Endodermal cell (in vitro differentiated cells): ENCODE data around the gene CASR. TPM values are rescaled to one million over a fixed set of nuclear protein-coding genes. Genes with fewer than 3 reads are reported as not detected.

ENCODE experiments used
- DNase-seq: peaks from one replicate; pipeline ENCODE4 v3.0.0-alpha.2; 2017
- H3K27ac ChIP-seq: 2 replicates; pipeline ENCODE4 v1.5.1; 2013; ENCODE audit warnings: mild to moderate bottlenecking, low read depth, low read length, moderate library complexity
- H3K27me3 ChIP-seq: 2 replicates; pipeline ENCODE4 v1.6.1; 2013; ENCODE audit warnings: mild to moderate bottlenecking, low read length, moderate library complexity; ENCODE audit not compliant: insufficient read depth, control insufficient read depth, poor library complexity, severe bottlenecking
- H3K36me3 ChIP-seq: 2 replicates; pipeline ENCODE4 v1.7.0; 2013; ENCODE audit warnings: mild to moderate bottlenecking, low read length, moderate library complexity; ENCODE audit not compliant: control insufficient read depth, insufficient read depth
- H3K4me1 ChIP-seq: one replicate; pipeline ENCODE4 v1.7.0; 2013; ENCODE audit warnings: low read length; ENCODE audit not compliant: control insufficient read depth, insufficient read depth
- H3K4me3 ChIP-seq: 2 replicates; pipeline ENCODE4 v1.5.1; 2013; ENCODE audit warnings: mild to moderate bottlenecking, low read length, moderate library complexity
- H3K9ac ChIP-seq: 2 replicates; pipeline ENCODE4 v1.6.1; 2013; ENCODE audit warnings: mild to moderate bottlenecking, low read length, moderate library complexity; ENCODE audit not compliant: poor library complexity, severe bottlenecking; ENCODE audit errors: extremely low read depth
- H3K9me3 ChIP-seq: 2 replicates; pipeline ENCODE4 v1.6.1; 2013; ENCODE audit warnings: mild to moderate bottlenecking, low read length, moderate library complexity; ENCODE audit not compliant: control insufficient read depth
- H3K27ac Mint-ChIP-seq: 2 replicates; pipeline ENCODE4 v1.8.0; 2020; ENCODE audit warnings: mixed read lengths
- H3K27me3 Mint-ChIP-seq: 2 replicates; pipeline ENCODE4 v1.8.0; 2021; ENCODE audit warnings: mild to moderate bottlenecking, mixed read lengths; ENCODE audit not compliant: insufficient read depth
- H3K36me3 Mint-ChIP-seq: 2 replicates; pipeline ENCODE4 v1.8.0; 2020; ENCODE audit warnings: low read depth, mixed read lengths
- H3K4me1 Mint-ChIP-seq: 2 replicates; pipeline ENCODE4 v1.8.0; 2020; ENCODE audit warnings: mixed read lengths
- H3K4me3 Mint-ChIP-seq: 2 replicates; pipeline ENCODE4 v1.8.0; 2020; ENCODE audit warnings: mild to moderate bottlenecking, moderate library complexity, mixed read lengths
- H3K9me3 Mint-ChIP-seq: 2 replicates; pipeline ENCODE4 v1.8.0; 2020; ENCODE audit warnings: mild to moderate bottlenecking, mixed read lengths
- WGBS, 2 experiments: methylation state at CpG; one replicate each; pipeline versions ENCODE4 v1.1.5 to v1.1.7; 2013; ENCODE audit warnings: missing lambda C conversion rate in 2 of 2, mixed read lengths in 1 of 2; ENCODE audit not compliant: insufficient coverage in 1 of 2, insufficient read length in 1 of 2; 5-methylcytosine and 5-hydroxymethylcytosine counted together
- total RNA-seq, 2 donors: library from RNA; stranded (reverse); fragmentation: NEBNext Ultra II Directional in 1 of 2; extraction: Animal tissue kit (Norgen Biotek cat#: 25700) in 1 of 2; gene quantifications; 2 replicates in 1 of 2; 3 replicates in 1 of 2; pipeline ENCODE4 v1.2.1, GENCODE V29; 2021
- TF ChIP-seq, protein P1 (sequence below): fragments of 200-600 bp; sonication (generic); conservative IDR thresholded peaks from 2 replicates; pipeline ENCODE4 v1.5.0; 2021; ENCODE audit warnings: antibody characterized with exemption, mild to moderate bottlenecking

CASR gene
- total RNA-seq, 2 donors from 2014 or later = 0.04 TPM; not detected in 1

DNA sequence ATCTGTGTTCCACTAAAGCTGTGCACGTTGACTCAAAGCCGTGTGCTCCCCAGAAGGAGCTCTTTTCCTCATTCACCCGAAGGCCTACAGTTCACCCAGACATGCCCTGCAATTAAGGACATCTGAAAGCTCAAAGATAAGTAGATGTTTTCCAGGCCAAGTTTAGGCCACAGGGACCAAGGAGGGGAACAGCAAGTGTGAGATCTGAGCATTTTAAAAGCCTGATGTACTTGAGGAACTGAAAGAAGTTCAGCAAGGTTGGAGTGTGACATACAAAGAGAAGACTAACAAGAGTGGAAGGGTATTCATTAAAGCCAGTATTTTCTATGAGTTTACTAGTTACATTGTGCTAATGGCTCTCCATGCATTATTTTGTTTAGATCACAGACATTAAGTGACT, 68.0 kb downstream of the CASR start:
- WGBS, 2 experiments = 56 to 61% methylated on average over 3 of the region's 3 CpGs
- Histone ChIP-seq H3K36me3 (no peaks in the 10 kb centered on the region), H3K4me1 (no peaks in the 10 kb centered on the region), H3K4me3 (no peak overlapping the region), H3K27me3 (no peaks in the 10 kb centered on the region), H3K9me3 (no peaks in the 10 kb centered on the region), H3K27ac (no peak overlapping the region), H3K9ac (no peak overlapping the region)
- DNase-seq = no peak
- no peaks in the 10 kb centered on the region for H3K36me3 Mint-ChIP-seq
- no peak overlapping the region for H3K4me3 Mint-ChIP-seq
- H3K27me3 Mint-ChIP-seq = peaks cover 11% of the 10 kb centered on the region
- TF ChIP-seq, protein P1, sequence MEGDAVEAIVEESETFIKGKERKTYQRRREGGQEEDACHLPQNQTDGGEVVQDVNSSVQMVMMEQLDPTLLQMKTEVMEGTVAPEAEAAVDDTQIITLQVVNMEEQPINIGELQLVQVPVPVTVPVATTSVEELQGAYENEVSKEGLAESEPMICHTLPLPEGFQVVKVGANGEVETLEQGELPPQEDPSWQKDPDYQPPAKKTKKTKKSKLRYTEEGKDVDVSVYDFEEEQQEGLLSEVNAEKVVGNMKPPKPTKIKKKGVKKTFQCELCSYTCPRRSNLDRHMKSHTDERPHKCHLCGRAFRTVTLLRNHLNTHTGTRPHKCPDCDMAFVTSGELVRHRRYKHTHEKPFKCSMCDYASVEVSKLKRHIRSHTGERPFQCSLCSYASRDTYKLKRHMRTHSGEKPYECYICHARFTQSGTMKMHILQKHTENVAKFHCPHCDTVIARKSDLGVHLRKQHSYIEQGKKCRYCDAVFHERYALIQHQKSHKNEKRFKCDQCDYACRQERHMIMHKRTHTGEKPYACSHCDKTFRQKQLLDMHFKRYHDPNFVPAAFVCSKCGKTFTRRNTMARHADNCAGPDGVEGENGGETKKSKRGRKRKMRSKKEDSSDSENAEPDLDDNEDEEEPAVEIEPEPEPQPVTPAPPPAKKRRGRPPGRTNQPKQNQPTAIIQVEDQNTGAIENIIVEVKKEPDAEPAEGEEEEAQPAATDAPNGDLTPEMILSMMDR = no peak
- H3K27ac Mint-ChIP-seq = no peak overlapping the region
- no peaks in the 10 kb centered on the region for H3K4me1 Mint-ChIP-seq
- no peaks in the 10 kb centered on the region for H3K9me3 Mint-ChIP-seq

DNA sequence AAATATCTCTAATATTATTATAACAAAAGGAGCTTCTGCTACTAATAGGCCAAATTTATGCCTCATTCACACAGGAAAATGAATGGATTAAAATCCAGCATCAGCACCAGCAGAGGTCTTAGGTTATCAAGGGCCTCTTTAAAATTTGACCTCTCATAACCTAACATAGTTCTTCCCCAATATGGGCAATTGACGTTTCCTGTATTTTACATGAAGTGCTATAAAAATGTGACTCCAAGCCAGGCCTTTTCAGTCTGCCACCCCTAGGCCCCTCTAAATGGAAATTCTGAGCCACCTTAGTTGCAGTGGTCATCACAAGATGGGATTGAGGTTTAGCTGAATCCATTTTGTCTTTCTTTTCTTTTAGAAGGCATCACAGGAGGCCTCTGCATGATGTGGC, 70.1 kb downstream of the CASR start:
- Mint-ChIP-seq H3K27ac (no peak overlapping the region), H3K36me3 (no peaks in the 10 kb centered on the region), H3K4me3 (no peak overlapping the region), H3K9me3 (no peaks in the 10 kb centered on the region), H3K4me1 (peaks cover under 1% of the 10 kb centered on the region), H3K27me3 (peaks cover 11% of the 10 kb centered on the region)
- WGBS, 2 experiments = 92 to 100% methylated on average over 1 of the region's 1 CpG
- TF ChIP-seq, protein P1 = no peak
- Histone ChIP-seq H3K27me3 (no peaks in the 10 kb centered on the region), H3K4me3 (no peak overlapping the region), H3K4me1 (no peaks in the 10 kb centered on the region), H3K36me3 (no peaks in the 10 kb centered on the region), H3K9ac (no peak overlapping the region), H3K9me3 (no peaks in the 10 kb centered on the region), H3K27ac (no peak overlapping the region)
- DNase-seq = no peak

DNA sequence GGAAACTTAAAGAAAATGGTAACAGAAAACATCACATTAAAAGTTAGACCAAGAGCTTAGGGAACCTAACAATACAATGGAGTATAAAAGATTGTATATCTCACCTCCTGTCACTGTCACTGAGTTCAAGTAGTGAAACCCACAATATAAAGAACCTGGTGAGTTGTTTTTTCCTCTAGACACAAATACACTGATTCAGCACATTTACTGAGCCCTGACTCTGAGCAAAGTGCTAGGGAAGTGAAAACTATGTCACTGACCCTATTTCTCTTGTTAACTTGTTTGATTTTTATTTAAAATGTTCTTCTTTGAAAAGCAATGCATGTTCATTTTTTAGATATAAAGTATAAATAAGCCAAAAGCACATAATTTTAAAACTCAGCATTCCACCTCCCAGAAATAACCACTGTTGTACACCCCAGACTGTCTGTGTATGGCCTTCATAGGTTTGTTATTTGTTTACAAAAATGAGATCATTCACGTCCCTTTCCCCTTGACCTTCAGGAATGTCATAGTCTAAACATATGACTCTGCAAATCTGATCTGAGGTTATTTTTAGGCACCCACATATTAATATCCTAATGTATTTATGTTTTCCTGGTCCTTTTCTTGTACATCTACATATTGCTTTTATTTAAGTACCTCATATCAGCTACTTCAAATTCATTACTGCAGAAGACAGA, 72.4 kb downstream of the CASR start:
- Histone ChIP-seq H3K4me1 (no peaks in the 10 kb centered on the region), H3K9ac (no peak overlapping the region), H3K27me3 (no peaks in the 10 kb centered on the region), H3K36me3 (no peaks in the 10 kb centered on the region), H3K9me3 (no peaks in the 10 kb centered on the region), H3K27ac (no peak overlapping the region), H3K4me3 (no peak overlapping the region)
- Mint-ChIP-seq H3K4me1 (peaks cover 2% of the 10 kb centered on the region), H3K27me3 (peaks cover 4% of the 10 kb centered on the region), H3K9me3 (no peaks in the 10 kb centered on the region), H3K27ac (no peak overlapping the region), H3K4me3 (no peak overlapping the region), H3K36me3 (no peaks in the 10 kb centered on the region)
- 91 to 100% methylated on average over 1 of the region's 1 CpG for WGBS, 2 experiments
- TF ChIP-seq, protein P1 = no peak
- DNase-seq = no peak
